GM18951 (cell line): ENCODE data around the gene ZDHHC9.

ENCODE experiments used
- POLR2A ChIP-seq: IDR thresholded peaks from 4 replicates; pipeline ENCODE4 v1.6.1; 2011; ENCODE audit warnings: mild to moderate bottlenecking; ENCODE audit not compliant: insufficient read length, insufficient read depth; ENCODE audit errors: extremely low read depth
- in situ Hi-C: fragments of 300-500 bp; cut with MboI; formaldehyde crosslinking; loops from one replicate; pipeline ENCODE4 v1.12.0; 2022; ENCODE audit warnings: low sequenced_read_pairs, mixed read lengths, inconsistent platforms; ENCODE audit not compliant: unreplicated experiment

Gene ZDHHC9

GRCh38 chrX:129790146-129790545 lies 53.5 kb downstream of the ZDHHC9 start:
- no peak for TF ChIP-seq POLR2A
- in situ Hi-C loops: no loop called here

DNA sequence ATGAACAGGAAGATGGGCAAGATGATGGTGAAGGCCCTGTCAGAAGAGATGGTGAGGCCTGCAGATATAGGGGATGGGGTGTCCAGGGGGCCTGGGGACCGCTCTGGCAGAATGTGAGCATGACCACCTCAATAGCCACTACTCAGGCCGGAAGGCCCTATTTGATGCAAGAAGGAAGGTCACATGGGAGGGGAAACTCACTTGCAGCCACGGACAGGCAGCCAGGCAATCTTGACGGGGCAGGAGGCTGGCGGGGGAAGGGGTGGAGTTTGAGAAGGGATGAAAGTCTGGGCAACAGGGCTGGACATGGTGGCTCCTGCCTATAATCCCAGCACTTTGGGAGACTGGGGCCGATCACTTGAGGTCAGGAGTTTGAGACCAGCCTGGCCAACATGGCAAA lies 55.2 kb downstream of the ZDHHC9 start:
- no peak for TF ChIP-seq POLR2A
- in situ Hi-C loops: no loop called here

DNA sequence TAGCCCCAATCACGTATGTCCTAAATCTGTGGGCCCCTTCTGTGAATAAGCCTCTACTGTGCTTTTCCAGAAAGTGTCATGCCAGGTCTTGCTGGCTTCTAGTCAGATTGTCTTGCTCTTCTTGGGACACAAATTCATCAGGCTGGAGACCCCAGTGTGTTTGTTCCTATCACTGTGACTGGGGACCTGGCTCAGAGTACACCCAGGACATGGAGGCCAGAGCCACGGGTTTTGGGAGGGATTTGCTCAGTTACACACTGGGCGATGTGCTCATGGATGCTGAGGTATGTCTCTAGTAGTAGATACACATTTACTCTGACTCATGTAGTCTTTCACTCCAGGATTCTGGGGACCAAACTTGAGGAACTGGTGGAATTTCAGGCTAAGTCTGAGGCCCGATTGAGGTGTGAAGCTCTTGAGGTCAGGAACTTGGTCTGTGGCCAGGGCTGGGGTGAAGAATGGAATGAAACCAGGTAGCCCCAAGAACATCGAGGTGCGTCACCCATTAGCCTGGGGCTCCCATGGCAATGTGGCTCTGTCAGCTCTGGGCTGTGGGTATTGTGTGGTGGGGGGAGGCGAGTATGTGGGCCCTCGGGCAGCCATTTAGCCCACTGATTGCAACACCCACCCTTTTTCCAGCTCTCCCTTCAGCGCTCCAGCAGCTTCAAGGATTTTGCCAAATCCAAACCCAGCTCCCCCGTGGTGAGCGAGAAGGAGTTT lies 56.2 kb downstream of the ZDHHC9 start:
- TF ChIP-seq POLR2A: no peak
- in situ Hi-C loops: no loop called here

GRCh38 chrX:129786210-129786651 lies 57.5 kb downstream of the ZDHHC9 start:
- in situ Hi-C loops: no loop called here
- no peak for TF ChIP-seq POLR2A

DNA sequence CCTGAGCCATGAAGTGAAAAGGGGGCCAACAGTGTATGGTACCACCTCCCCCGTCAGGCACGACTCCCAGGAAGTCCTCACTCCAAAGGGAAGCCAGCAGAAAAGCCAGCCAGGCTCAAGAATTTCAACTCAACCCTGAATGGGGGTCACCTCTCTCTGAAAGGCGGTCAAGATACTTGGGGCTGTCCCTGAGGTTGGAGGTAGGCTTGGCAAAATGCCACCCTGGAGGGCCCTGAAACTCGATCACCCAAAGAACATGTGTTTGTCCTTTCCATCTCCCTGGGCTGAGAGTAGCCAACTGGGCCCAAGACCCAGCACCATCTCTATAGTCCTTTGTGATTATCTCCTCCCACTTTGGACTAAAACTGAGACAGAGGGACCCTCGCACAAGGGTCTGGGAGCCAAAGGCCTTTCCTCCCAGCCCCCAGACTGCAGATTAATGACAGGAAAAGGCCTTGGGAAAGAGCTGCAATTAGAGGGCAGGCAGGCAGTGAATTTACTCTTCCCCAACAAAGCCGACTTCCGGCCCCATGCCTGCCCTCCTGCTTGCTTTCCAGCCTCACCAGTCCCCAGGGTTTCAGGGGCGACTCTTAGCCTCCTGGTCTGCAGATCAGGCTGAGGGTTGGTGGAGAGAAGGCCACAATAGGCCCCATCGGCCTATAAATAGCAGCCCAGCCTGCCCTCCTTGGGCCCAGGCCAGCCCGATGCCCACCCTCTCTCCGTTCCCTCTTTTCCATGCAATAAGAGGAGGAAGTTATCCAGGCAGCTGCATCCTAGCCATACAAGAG lies 58.3 kb downstream of the ZDHHC9 start:
- no peak for TF ChIP-seq POLR2A
- in situ Hi-C loops: no loop called here

DNA sequence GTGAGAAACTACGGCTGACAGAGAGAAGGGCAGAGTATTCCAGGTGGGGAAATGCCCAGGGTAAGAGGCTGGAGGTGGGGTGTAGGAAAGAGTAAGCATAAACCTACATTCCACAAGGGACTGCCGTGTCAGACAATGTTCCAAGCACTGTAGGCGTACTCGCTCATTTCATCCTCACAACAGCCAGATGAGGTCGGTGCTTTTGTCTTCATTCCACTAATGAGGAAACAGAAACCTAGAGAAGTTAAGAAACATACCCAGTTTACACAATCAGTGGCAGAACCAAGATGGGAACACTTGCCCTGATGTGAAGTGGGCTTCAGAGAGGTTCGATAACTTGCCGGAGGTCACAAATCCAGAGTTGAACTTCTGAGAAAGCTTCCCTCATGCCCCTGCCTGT lies 59.3 kb downstream of the ZDHHC9 start:
- in situ Hi-C loops: no loop called here
- no peak for TF ChIP-seq POLR2A

DNA sequence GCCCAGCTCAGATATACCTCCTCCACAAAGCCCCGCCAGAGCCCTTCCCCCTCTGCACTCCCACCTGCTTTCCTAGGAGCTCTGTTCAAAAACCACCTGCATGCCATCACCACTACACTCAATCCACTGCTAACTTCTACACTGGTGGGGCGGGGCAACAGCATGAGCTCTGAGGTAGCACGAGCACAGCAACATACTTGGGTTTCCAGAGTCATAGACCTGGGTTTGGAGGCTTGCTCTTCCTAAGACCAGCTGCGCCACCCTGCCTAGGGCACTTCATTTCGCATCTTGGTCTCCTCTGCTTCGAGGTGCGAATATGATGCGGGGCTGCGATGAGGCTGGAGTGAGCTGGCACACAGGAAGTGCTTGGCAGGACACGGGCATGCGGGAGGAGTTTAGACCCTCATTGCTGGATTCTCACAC lies 60.4 kb downstream of the ZDHHC9 start:
- in situ Hi-C loops: no loop called here
- TF ChIP-seq POLR2A: no peak

DNA sequence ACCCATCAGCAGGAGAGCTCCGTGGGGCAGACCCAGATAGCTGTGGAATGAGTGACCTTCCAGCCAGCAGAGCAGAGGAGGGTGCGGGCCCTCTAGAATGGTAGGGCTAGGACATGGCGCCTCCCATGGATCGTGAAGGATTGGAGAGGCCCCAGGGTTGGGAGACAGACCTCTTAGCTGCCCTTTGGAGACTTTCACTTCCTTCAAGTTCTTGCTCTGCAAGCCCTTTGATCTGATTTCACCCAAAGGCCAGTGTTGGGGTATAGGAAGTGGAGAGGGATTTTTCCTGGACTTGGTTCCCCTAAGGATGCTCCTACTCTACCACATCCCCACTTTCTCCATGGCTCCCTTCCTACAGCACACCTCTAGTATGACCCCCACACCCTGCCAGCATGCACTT lies 61.0 kb downstream of the ZDHHC9 start:
- no peak for TF ChIP-seq POLR2A
- in situ Hi-C loops: no loop called here

GRCh38 chrX:129781680-129782495 lies 61.8 kb downstream of the ZDHHC9 start:
- no peak for TF ChIP-seq POLR2A
- in situ Hi-C loops: no loop called here

GRCh38 chrX:129781134-129781672 lies 62.5 kb downstream of the ZDHHC9 start:
- in situ Hi-C loops: no loop called here
- peak; percentile 64 for TF ChIP-seq POLR2A

DNA sequence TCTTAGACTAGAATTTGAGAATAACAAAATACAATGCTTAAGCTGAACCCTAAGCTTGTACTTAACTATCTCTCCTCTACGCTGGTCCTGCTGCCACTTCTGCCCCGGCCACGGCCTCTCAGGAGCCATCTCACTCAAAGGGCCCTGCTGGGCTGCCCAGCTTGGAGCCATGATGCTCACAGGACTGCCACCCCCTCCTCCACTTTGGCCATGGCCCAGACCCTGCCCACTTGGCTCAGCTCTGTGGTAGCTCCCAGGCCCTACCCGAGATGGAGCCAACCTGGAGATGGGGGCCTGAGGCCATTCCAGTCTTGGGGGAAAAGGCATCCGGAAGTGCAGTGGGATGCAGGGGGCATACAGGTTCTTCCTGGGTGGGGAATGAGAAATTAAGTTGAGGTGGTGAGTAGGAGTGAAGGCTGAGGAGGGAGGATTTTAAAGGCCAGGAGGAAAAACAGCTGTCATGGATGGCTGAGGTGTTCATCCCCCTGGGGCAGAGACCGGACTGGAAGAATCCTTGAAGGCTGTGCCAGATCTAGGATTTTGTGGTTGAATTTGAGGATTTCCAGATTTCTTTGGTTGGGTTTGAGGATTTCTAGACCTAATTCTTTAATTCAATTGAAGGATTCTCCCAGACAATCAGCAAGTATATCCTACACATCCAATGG lies 63.1 kb downstream of the ZDHHC9 start:
- in situ Hi-C loops: no loop called here
- TF ChIP-seq POLR2A: no peak

DNA sequence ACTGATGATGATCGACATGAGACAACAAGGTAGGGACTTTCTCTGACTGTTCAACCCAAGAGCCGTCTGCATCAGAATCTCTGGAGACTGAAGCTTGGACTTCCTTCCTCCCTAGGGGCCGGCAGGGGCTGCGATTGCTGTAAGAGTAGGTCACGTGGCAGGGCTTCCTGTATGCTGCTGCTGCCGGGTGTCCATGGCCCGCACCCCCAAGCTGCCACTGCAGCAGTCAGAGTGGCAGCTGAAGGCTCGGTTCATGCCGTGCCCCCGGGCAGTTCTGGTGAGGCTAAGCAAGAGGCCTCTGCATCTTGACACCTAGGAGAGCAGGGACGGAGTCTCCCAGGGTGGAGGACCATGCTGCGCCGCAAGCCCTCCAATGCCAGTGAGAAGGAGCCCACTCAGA lies 63.9 kb downstream of the ZDHHC9 start, which contains the start of gene SASH3:
Gene SASH3 (plus strand): TSS at position 203 of the 400 bp plus-strand sequence. CDS start 149 bp downstream, at position 352.
- in situ Hi-C loops: no loop called here
- peak; percentile 89 for TF ChIP-seq POLR2A
